HG03025 (cell line): Measurements from ENCODE around the gene CCDC169.

Source experiments
- ATAC-seq: cut with Tn5 transposase; IDR thresholded peaks from one replicate; pipeline ENCODE4 v1.9.1; 2021; ENCODE audit warnings: mild to moderate bottlenecking, moderate library complexity; ENCODE audit not compliant: unreplicated experiment, low FRiP score

CCDC169 gene

DNA sequence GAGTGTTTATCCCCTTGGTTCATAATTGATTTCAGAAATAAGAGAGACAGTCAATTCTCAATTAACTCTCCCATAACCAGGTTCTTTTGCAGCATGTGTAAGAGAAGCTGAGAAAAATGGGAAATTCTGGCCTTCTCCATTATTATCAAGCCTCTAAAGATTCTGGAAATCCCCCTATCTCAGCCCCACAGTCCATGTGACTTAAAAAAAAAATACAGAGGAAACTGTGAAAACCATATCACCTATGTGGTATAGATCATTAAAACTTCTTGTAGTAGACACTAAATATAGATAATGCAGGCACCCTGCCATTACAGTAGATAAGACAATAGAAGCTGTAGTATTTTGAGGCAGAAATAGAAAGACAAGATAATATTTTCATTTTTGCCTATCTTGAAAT lies 48.9 kb downstream of the CCDC169 start:
- no peak for ATAC-seq

DNA sequence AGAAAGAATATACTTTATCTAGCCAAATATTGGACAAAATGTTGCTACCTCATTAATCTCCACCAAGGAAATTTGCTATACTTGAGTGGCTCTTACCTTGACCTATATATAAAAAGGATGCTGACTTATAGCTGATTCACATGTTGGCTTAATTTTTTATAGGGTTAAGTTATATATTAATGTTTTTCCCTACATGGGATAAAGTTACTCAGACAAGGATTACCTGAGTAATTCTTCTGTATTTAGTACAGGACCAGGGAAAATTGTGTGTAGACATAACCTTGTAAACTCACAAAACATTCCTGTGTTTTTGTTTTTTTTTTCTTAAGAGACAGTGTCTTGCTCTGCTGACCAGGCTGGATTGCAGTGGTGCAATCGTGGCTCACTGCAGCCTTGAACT lies 52.6 kb downstream of the CCDC169 start:
- no peak for ATAC-seq

DNA sequence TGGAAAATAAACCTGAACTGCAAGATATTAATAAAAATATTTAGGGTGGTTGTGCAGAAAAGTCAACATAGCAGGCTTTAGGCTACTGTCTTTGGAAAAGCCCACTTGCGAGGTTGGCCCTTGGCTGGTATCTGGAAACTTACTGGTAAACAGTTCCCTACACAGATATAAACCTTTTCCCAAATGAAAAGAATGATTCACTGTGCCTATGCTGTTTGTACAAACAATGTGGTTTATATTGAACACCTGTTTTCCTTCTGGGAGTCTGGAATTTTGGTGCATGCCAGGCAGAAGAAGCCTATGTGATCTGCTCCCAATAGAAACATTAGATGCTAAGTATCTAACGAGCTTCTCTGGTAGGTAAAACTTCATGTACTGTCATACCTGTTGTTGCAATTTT lies 53.5 kb downstream of the CCDC169 start:
- ATAC-seq = no peak

DNA sequence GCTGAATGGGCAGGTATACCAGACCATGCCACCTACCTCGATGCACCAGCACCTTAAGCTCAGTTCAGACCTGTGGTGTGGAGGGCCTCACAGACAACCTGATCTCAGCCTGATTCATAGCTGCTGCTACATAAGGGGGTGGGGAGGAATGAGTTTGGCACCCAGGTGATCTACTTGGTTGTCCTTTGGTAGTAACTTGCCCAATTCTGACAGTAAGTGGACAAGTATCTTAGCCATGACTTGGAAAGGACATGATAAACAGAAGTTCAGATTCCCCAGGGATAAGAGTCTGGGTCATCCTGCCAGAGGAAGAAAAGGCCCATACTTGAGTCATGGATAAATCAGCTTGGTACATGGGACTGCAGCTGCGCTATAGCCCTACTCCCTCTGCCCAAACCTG lies 54.9 kb downstream of the CCDC169 start:
- ATAC-seq = no peak

DNA sequence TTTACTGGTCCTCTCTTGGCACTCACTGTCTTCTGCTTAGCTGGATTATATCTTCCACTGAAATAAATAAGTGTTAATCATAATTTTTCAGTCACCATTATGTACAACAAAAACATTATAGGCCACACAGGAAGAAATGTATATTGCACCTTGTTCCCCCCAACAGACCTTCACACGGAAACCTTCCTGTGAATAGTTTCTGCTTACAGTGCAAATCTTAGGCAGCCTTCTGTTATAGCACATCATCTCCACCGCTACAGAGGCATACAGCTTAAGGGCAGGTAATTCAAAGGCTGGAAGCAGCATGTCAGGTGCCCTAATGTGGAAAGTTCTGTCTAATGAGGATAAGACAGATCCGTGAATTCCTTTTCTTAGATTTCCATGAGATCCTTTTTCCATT lies 66.4 kb downstream of the CCDC169 start:
- no peak for ATAC-seq

DNA sequence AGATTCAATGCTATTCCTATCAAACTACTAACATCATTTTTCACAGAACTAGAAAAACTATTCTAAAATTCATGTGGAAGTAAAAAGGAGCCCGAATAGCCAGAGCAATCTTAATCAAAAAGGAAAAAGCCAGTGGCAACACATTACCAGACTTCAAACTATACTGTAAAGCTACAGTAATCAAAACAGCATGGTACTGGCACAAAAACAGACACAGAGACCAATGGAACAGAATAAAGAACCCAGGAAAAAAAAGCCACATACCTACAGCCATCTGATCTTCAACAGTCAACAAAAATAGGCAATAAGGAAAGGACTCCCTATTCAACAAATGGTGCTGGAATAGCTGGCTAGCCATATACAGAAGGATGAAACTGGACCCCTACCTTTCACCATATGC lies 72.9 kb downstream of the CCDC169 start:
- no peak for ATAC-seq

DNA sequence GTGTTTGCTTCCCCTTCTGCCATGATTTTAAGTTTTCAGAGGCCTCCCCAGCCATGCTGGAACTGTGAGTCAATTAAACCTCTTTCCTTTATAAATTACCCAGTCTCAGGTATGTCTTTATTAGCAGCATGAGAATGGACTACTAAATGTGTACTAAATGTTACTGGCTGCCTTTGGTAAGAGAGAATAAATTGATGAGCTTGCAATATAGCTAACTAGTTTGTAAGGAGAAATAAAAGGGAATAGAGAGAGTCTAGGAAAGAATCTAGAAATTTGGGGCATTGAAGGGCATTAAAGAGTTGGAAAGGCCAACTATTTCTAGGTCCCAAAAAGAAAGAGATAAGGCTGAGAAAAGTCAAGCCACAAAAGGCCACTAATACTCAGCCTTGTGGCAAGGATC lies 77.7 kb downstream of the CCDC169 start:
- ATAC-seq = no peak

DNA sequence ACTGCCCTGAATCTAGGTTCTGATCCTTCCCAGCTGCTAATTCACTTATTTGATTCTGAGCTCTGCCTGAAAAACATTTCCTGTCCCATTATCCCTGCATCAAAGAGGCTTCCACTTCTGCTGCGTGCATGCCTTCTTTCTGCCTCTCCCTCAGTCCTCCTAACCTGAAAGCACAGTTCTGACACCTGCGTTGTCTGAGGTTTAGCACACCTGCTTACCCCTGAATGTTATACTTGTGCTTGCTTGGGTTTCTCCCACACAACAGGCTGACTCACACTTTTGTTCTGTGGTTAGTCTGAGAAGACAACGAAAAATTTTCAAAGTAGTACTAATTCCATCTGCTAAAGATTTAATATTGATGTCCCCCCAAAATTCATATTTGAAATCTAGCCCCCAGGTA lies 80.2 kb downstream of the CCDC169 start:
- no peak for ATAC-seq

DNA sequence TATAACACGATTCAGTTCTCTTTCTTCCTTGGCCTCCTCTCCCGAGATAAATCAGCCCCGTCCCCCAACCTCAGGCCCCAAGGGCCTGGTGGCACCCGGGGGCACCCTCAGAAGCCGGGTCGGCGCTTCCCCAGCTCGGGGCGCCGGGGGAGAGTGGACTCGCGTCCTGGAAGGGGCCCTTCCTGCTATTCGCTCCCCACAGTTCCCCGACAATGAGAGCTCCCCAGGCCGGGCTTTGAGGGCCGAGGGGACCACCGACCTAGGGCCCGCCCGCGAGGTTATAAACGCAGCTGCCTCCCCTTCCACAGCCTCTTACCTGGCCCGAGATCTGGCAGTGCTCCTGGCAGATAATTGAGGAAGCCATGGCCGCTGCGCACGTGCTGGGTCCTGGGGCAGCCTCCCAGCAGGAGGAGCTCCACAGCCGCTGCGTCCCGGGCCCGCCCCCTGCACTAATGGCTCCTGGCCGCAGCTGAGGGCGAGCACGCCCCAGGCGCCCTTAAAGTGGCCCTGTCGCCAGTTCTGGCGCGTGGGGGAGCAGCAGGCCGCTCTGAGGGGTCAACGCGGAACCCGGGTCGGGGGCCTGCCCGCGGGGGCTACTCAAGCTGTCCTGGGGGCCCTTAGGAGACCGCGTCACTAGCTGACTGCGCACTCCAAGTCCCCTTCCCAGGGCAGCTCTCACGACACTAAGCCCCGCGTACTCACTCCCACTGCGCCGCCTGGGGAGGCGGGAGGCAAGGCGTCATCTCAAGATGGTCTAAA lies 83.3 kb downstream of the CCDC169 start, which contains the start of gene SOHLH2:
SOHLH2 (minus strand) TSS at position 394 of the 759 bp plus-strand sequence; CDS start at position 364, 30 bp downstream.
- ATAC-seq = no peak

DNA sequence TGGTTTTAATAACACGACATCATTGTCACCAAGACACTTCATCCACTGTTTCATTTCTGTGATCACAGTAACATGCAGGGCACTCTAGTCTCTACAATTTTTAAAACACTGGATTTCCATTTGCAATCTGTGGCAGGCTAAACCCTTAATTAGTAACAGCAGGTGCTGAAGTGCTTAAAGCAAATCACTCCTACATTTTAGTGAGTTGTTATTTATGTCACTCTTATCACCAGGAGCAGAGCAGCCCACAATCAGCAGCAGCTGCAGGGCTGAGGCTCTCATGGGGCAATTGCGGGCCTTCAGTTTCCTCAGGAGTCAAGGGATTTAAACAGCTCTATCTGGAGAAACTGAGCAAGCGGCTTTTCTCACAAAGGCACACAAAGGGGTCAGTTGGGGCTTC lies 84.8 kb downstream of the CCDC169 start:
- no peak for ATAC-seq

DNA sequence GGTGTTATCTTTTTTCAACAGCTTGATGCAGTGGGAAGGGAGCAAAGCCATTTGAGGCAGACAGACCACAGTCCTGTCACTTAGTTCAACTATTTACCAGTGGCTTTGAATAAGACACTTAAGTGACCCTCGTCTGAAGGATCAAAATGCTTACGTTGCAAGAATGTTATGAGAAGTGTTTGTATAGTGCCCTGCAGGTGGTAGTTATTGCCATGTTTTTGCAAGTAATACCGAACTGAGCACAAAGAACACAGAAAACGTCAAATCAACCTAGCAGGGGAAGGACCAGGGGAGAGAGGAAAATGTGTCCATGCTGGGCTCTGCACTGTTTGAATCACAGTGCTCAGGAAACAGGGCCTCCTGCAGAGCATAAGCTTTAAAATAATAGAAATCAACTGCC lies 86.0 kb downstream of the CCDC169 start:
- ATAC-seq = no peak

DNA sequence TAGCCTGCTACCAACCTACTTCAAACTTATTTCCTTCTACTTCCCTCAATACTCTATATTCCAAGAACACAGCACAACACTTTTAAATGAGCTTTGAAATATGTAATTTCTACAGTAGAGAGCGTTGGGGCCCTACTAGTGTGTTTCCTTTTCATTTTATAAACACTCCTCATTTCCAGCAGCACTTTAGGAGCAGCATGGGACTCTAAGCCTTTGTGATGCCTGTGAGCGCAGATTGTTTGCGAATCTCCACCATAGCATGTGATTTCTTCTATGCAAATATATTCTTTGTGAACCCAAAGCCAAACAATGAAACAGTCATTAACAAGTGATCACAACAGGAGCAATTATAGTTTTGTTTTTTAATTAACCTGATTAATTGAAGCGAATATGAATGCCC lies 86.9 kb downstream of the CCDC169 start:
- no peak for ATAC-seq

DNA sequence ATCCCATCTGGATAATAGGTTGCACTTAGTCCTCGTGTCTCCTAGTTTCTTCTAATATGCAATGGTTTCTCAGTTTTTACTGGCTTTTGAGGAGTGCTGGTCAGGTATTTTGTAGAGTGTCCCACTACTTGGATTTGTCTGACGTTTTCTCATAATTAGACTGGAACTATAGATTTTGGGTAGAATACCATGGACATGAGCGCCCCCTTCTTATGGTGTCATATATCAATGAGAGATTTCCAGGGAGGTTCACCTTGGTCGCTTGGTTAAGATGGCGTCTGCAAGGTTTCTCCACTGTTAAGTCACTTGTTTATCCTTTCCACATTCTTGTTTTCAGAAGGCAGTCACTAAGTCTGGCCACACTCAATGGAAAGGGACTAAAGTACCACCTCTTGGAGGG lies 89.9 kb downstream of the CCDC169 start:
- no peak for ATAC-seq

DNA sequence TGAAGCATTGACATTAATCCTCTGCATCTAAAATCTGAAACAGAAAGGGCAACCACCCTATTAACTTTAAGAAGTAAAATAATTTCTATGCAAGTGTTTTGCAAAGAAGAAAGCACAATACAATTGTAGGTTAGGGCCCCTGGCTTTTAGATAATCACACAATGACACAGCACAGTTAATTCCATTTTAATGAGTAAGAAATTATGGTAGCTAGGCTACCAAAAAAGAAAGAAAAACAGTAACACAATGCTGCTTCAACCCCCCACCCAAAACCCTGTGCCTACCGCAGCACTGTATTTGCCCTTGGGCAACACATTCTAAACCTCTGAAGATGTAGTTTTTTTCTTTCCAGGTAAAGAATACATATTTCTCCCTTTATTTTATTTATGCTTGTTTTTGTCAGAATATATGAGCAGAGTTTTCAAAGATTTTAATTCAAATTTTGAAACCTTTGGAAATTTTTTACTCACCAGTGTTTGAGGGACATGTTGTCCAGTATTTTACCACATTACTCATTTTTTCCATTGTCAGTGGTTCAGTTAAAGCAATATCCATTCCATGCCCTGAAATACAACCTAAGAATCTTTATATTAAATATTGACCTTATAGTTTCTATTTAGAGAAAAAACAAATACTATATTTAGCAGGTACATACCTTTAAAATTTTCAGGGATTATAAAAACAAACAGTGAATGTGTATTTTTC lies 104.3 kb downstream of the CCDC169 start:
- no peak for ATAC-seq

DNA sequence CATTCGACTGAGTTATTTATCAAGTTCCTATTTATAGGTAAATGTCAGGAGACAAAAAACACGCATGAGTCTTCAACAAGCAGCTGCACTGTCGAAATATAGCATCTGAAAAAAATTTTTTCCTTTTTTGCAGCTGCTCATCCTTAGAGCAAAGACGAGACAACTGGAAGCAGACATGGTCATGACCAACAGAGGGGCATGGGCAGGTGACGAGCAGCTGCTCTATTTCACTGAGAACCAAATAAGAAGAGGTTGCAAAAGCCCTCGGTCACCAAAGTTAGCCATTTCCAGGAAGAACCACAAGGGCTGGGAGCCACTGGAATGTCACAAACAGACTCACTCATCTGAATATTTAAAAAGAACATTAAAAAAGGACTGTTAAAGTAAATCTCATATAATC lies 105.4 kb downstream of the CCDC169 start:
- ATAC-seq = no peak

DNA sequence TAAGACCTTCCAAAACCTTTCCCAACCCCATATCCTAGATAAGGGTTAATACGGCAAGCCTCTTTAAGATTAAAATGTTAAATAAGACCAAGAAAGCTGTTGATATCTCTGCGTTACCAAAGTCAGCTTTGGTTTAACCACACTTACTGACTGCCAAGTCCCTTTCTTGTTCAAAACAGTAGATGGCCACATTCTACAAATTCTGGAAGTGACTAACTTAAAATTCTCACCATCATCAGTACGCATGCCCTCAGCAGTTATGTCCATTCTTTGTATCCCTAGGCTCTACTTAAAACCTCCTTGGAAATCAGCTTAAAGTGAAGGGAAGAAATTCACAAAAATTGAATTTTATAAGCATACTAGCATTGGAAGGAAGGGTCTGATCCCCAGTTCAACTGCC lies 106.8 kb downstream of the CCDC169 start:
- no peak for ATAC-seq

DNA sequence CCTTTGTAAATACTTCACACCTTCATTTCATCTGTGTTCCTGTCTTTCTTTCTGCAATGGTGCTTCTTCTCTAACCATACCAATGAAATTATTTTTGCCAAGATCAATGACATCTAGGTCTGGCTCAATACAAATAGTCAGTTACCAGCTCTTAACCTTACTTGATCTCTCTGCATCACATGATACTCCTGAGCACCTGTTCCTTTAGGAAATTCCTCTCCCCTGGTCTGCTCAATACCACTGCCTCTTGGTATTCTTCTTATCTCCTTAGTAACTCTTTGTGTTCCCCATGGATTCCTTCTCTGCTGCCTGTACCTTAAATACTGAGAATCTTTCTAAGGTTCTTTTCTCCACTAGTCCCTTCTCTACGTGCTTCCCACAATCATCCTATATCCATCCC lies 109.2 kb downstream of the CCDC169 start:
- ATAC-seq = no peak

DNA sequence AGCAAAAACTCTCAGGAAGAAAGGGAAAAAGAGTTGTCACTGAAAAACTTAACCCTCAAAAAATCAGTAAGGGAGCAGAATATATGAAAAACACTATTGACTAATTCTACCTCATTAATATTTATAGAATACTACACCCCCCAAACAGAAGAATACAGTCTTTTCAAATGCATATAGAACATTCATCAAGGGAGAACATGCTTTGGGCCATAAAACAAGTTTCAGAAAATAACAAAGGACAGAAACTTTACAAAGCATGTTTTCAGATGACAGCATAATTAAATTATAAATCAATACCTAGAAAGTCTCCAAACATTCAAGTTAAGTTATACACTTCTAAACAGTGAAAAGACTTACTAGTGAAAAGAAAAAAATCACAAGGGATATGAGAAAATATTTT lies 113.7 kb downstream of the CCDC169 start:
- ATAC-seq = no peak
